NCI-H510A (cell line): ENCODE measurements around the gene RABL2A.
"Not testable (repeated sequence)": the region's sequence is repeated elsewhere in the genome, so short reads cannot be mapped to it uniquely, and the experiment has no call there.

ENCODE experiments used
- DNase-seq: peaks from one replicate; lab custom pipeline; 2025; lab: John Stamatoyannopoulos, UW

Gene RABL2A

GRCh38 chr2:113609822-113610221 lies 17.2 kb upstream of the RABL2A start:
- DNase-seq, result not testable (repeated sequence)

- DNase-seq, result not testable (repeated sequence)
Observed at GRCh38 chr2:113621002-113621401, 6.1 kb upstream of the RABL2A start.

GRCh38 chr2:113625906-113626305 lies 1.2 kb upstream of the RABL2A start:
- DNase-seq, result not testable (repeated sequence)

GRCh38 chr2:113632849-113633345 lies 5.8 kb downstream of the RABL2A start:
- not testable (repeated sequence) for DNase-seq

GRCh38 chr2:113635358-113635757 lies 8.3 kb downstream of the RABL2A start:
- DNase-seq, result not testable (repeated sequence)

GRCh38 chr2:113636226-113636625 lies 9.2 kb downstream of the RABL2A start:
- not testable (repeated sequence) for DNase-seq

- DNase-seq, result not testable (repeated sequence)
Observed at GRCh38 chr2:113638084-113638483, 11.0 kb downstream of the RABL2A start.

- not testable (repeated sequence) for DNase-seq
Observed at GRCh38 chr2:113646217-113646616, 19.2 kb downstream of the RABL2A start.

- not testable (repeated sequence) for DNase-seq
Observed at GRCh38 chr2:113650834-113651815, 24.1 kb downstream of the RABL2A start.

- DNase-seq, result not testable (repeated sequence)
Observed at GRCh38 chr2:113652599-113652998, 25.5 kb downstream of the RABL2A start.

- not testable (repeated sequence) for DNase-seq
Observed at GRCh38 chr2:113656031-113656624, 29.1 kb downstream of the RABL2A start.

- not testable (repeated sequence) for DNase-seq
Observed at GRCh38 chr2:113657735-113658134, 30.7 kb downstream of the RABL2A start.

GRCh38 chr2:113663285-113664060 lies 36.4 kb downstream of the RABL2A start:
- not testable (repeated sequence) for DNase-seq

- DNase-seq, result not testable (repeated sequence)
Observed at GRCh38 chr2:113664761-113665533, 37.9 kb downstream of the RABL2A start.

- DNase-seq, result not testable (repeated sequence)
Observed at GRCh38 chr2:113669013-113669412, 41.9 kb downstream of the RABL2A start.

GRCh38 chr2:113672326-113672932 lies 45.4 kb downstream of the RABL2A start:
- DNase-seq, result no peak

- no peak for DNase-seq
Observed at GRCh38 chr2:113675875-113676274, 48.8 kb downstream of the RABL2A start.

- DNase-seq, result no peak
Observed at GRCh38 chr2:113676623-113677266, 49.7 kb downstream of the RABL2A start.

- no peak for DNase-seq
Observed at GRCh38 chr2:113677330-113677729, 50.3 kb downstream of the RABL2A start.

- no peak for DNase-seq
Observed at GRCh38 chr2:113679457-113679856, 52.4 kb downstream of the RABL2A start.
